Activated B cell treated with CpG ODN at 0.5 μM for 24 hours (primary cell): Measurements from ENCODE around the gene HIGD2B. TPM values are rescaled to one million over a fixed set of nuclear protein-coding genes. Genes with fewer than 3 reads are reported as not detected.
"Not testable (repeated sequence)": the region's sequence is repeated elsewhere in the genome, so short reads cannot be mapped to it uniquely, and the experiment has no call there.

Source experiments
- ATAC-seq: fragments of 200-7000 bp; cut with Tn5 transposase; one replicate; pipeline ENCODE4 v1.10.0; 2021; ENCODE audit warnings: low read depth, mild to moderate bottlenecking, moderate library complexity
- CTCF ChIA-PET: fragments of 350-600 bp; sonication (Branson Sonifier 250); formaldehyde crosslinking; loops from one replicate; lab custom pipeline; 2021; ENCODE audit warnings: antibody characterized with exemption; lab: Charles Lee
- POLR2A ChIA-PET: fragments of 350-600 bp; sonication (Branson Sonifier 250); formaldehyde crosslinking; loops from one replicate; lab custom pipeline; 2021; ENCODE audit warnings: antibody characterized with exemption; lab: Charles Lee
- DNase-seq: peaks from one replicate; pipeline ENCODE4 v3.0.0; 2022
- H3K27ac Mint-ChIP-seq: one replicate; pipeline ENCODE4 v1.8.0; 2020; ENCODE audit warnings: mixed read lengths
- H3K27me3 Mint-ChIP-seq: one replicate; pipeline ENCODE4 v1.8.0; 2021; ENCODE audit warnings: mixed read lengths
- H3K36me3 Mint-ChIP-seq: one replicate; pipeline ENCODE4 v1.8.0; 2021; ENCODE audit warnings: low read depth, mixed read lengths
- H3K4me1 Mint-ChIP-seq: one replicate; pipeline ENCODE4 v1.8.0; 2021; ENCODE audit warnings: mixed read lengths
- H3K4me3 Mint-ChIP-seq: one replicate; pipeline ENCODE4 v1.8.0; 2020; ENCODE audit warnings: mild to moderate bottlenecking, mixed read lengths
- H3K9me3 Mint-ChIP-seq: one replicate; pipeline ENCODE4 v1.8.0; 2020; ENCODE audit warnings: mixed read lengths
- CTCF ChIP-seq: fragments of 200-600 bp; IDR thresholded peaks from one replicate; pipeline ENCODE4 v1.8.0; 2022; ENCODE audit warnings: antibody characterized with exemption, mild to moderate bottlenecking
- intact Hi-C: fragments of 100-400 bp; cut with micrococcal nuclease; formaldehyde crosslinking; loops from one replicate; pipeline ENCODE4 v1.15.1; 2024
- total RNA-seq: library from RNA; stranded (reverse); gene quantifications from 2 replicates; pipeline ENCODE4 v1.2.3, GENCODE V29; 2022

HIGD2B gene
- total RNA-seq, 1 donor from 2014 or later, result 0.55 TPM

DNA sequence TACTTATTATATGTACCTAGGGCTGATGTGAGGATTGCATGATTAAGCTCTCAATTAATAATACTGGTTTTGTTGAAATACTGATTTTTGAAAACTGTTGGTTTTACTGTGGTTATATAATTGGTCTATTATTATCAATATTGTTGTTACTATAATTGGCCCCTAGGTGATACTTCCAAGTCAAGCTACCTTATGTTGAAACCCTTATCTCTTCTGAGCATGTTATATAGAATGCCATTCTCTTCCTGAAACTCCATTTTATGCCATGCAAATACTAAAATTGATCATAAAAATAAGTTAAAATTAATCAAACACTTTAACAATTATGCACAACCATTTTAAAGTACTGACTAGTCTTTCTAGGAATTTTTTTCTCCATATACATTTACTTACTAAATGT lies 46.1 kb upstream of the HIGD2B start:
- TF ChIP-seq CTCF, result no peak
- Mint-ChIP-seq H3K36me3 (peaks cover 59% of the 10 kb centered on the region), H3K4me3 (no peak overlapping the region), H3K4me1 (no peaks in the 10 kb centered on the region), H3K27ac (no peak overlapping the region), H3K9me3 (no peaks in the 10 kb centered on the region), H3K27me3 (no peaks in the 10 kb centered on the region)
- DNase-seq (no peak), ATAC-seq (no peak)
- ChIA-PET POLR2A (no interaction called here), CTCF (no interaction called here)
- intact Hi-C loops, result no loop called here

GRCh38 chr15:72728821-72729220 lies 42.8 kb upstream of the HIGD2B start:
- H3K4me3 Mint-ChIP-seq, result no peak overlapping the region
- ChIA-PET CTCF (no interaction called here), POLR2A (no interaction called here)
- ATAC-seq (no peak), DNase-seq (no peak)
- no peaks in the 10 kb centered on the region for H3K9me3 Mint-ChIP-seq
- intact Hi-C loops, result no loop called here
- no peak overlapping the region for H3K27ac Mint-ChIP-seq
- no peaks in the 10 kb centered on the region for H3K27me3 Mint-ChIP-seq
- TF ChIP-seq CTCF, result no peak
- peaks cover 39% of the 10 kb centered on the region for H3K36me3 Mint-ChIP-seq
- H3K4me1 Mint-ChIP-seq, result no peaks in the 10 kb centered on the region

- POLR2A ChIA-PET, CTCF ChIA-PET, H3K27me3 Mint-ChIP-seq: not testable (repeated sequence)
Observed at GRCh38 chr15:72728249-72728648, 42.3 kb upstream of the HIGD2B start.

GRCh38 chr15:72727154-72727553 lies 41.2 kb upstream of the HIGD2B start:
- Mint-ChIP-seq H3K4me1 (no peaks in the 10 kb centered on the region), H3K9me3 (no peaks in the 10 kb centered on the region), H3K27ac (no peak overlapping the region), H3K27me3 (no peaks in the 10 kb centered on the region), H3K4me3 (no peak overlapping the region), H3K36me3 (peaks cover 33% of the 10 kb centered on the region)
- CTCF ChIA-PET, result interaction anchor here (0.8 kb wide), 1 partner anchor 355 kb away, joined by 3 read pairs; no protein-coding TSS in a partner anchor
- TF ChIP-seq CTCF, result no peak
- ATAC-seq (no peak), DNase-seq (no peak)
- POLR2A ChIA-PET, result no interaction called here
- intact Hi-C loops, result no loop called here

More at GRCh38 chr15:72728249-72728648, 42.3 kb upstream of the HIGD2B start:
- H3K9me3 Mint-ChIP-seq, ATAC-seq, DNase-seq, H3K27ac Mint-ChIP-seq, H3K4me3 Mint-ChIP-seq, H3K4me1 Mint-ChIP-seq, intact Hi-C loops: not testable (repeated sequence)
- peaks cover 39% of the 10 kb centered on the region for H3K36me3 Mint-ChIP-seq

GRCh38 chr15:72725851-72726250 lies 39.9 kb upstream of the HIGD2B start:
- H3K27me3 Mint-ChIP-seq, H3K9me3 Mint-ChIP-seq, ATAC-seq, DNase-seq, H3K4me3 Mint-ChIP-seq, H3K4me1 Mint-ChIP-seq, intact Hi-C loops, CTCF ChIA-PET, H3K27ac Mint-ChIP-seq, POLR2A ChIA-PET: not testable (repeated sequence)
- H3K36me3 Mint-ChIP-seq, result peaks cover 22% of the 10 kb centered on the region

DNA sequence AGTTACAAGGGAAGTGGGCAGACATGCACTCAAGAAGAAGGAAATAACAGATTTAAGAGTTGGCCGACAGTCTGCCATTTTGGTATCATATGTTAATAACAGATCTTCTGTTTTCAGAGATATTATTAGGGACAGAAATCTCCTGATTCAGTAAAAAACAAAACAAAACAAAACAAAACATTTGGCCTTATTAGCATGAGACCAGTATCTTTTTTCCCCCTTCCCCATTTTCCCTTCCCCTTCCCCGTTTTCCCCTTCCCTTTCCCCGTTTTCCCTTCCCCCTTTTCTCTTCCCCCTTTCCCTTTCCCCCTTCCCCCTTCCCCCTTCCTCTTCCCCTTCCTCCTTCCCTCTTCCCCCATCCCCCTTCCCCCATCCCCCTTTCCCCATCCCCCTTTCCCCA lies 39.5 kb upstream of the HIGD2B start:
- Mint-ChIP-seq H3K27ac (no peak overlapping the region), H3K36me3 (peaks cover 21% of the 10 kb centered on the region), H3K4me1 (no peaks in the 10 kb centered on the region), H3K4me3 (no peak overlapping the region), H3K27me3 (no peaks in the 10 kb centered on the region), H3K9me3 (no peaks in the 10 kb centered on the region)
- no peak for DNase-seq
- ChIA-PET CTCF (no interaction called here), POLR2A (no interaction called here)
- ATAC-seq, result no peak
- no peak for TF ChIP-seq CTCF
- intact Hi-C loops, result no loop called here
